K562 (cell line): ENCODE measurements around the gene TLE4. TPM values are rescaled to one million over a fixed set of nuclear protein-coding genes. Genes with fewer than 3 reads are reported as not detected.

Source experiments
- ATAC-seq: fragments of 200-7000 bp; cut with Tn5 transposase; 3 replicates; pipeline ENCODE4 v1.9.1; 2020; ENCODE audit warnings: moderate library complexity
- BruUV-seq: library from RNA; stranded (reverse); fragments of 400-500 nt; replicated peaks from 2 replicates; lab custom pipeline; 2021; lab: Mats Ljungman, UMichigan
- CTCF ChIA-PET: fragments of 300-600 bp; formaldehyde crosslinking; extraction: SDS; loops from one replicate; lab custom pipeline; 2021; ENCODE audit warnings: low intra/inter-chr PET ratio; lab: Yijun Ruan, JAX
- POLR2A ChIA-PET: fragments of 300-600, 350-650 bp; sonication (Branson Sonifier 250); formaldehyde crosslinking; extraction: SDS; loops from one replicate; lab custom pipeline; 2021; ENCODE audit warnings: antibody characterized with exemption, inconsistent platforms; lab: Yijun Ruan, JAX
- DNase-seq, 4 experiments: peaks; one replicate each; pipeline versions ENCODE4 v3.0.0 to v3.0.0-alpha.2; 2011 to 2018; ENCODE audit warnings: low spot score in 3 of 4, mixed read lengths in 3 of 4; ENCODE audit errors: extremely low read depth in 1 of 4
- FAIRE-seq: peaks from 2 replicates; lab custom pipeline; 2011; peaks lifted over from hg19 to GRCh38; lab: Jason Lieb, UNC
- H2AFZ ChIP-seq: 2 replicates; pipeline ENCODE4 v1.6.0; 2011; ENCODE audit warnings: low read depth, low read length, control low read depth, inconsistent platforms
- H3K27ac ChIP-seq: fragments of 200-600 bp; 3 replicates; pipeline ENCODE4 v1.8.0; 2011; ENCODE audit warnings: low read depth, mild to moderate bottlenecking, control low read depth, inconsistent platforms, low read length, moderate library complexity, mixed read lengths; ENCODE audit errors: extremely low read depth
- H3K27me3 ChIP-seq, 2 experiments: fragments of 300-600 bp in 1 of 2; 2 replicates in 1 of 2; 3 replicates in 1 of 2; pipeline versions ENCODE4 v1.6.0 to v1.8.0; 2011; ENCODE audit warnings: inconsistent platforms in 2 of 2, low read length in 2 of 2, mild to moderate bottlenecking in 1 of 2, mixed read lengths in 1 of 2, moderate library complexity in 1 of 2; ENCODE audit not compliant: control insufficient read depth in 2 of 2, insufficient read depth in 2 of 2
- H3K36me3 ChIP-seq: fragments of 300-600 bp; 3 replicates; pipeline ENCODE4 v1.8.0; 2011; ENCODE audit warnings: mild to moderate bottlenecking, low read length, inconsistent platforms; ENCODE audit not compliant: control insufficient read depth, insufficient read depth
- H3K4me1 ChIP-seq, 2 experiments: fragments of 200-600 bp in 1 of 2; replicated peaks in 1 of 2; 2 replicates in 1 of 2; 3 replicates in 1 of 2; pipeline versions ENCODE4 v1.5.1 to v1.8.0; 2011; ENCODE audit warnings: inconsistent platforms in 2 of 2, low read length in 2 of 2, mild to moderate bottlenecking in 1 of 2, mixed read lengths in 1 of 2, moderate library complexity in 1 of 2; ENCODE audit not compliant: control insufficient read depth in 2 of 2, insufficient read depth in 2 of 2
- H3K4me2 ChIP-seq: 2 replicates; pipeline ENCODE4 v1.6.1; 2011; ENCODE audit warnings: low read length, control low read depth, inconsistent platforms, mixed read lengths; ENCODE audit not compliant: insufficient read depth
- H3K4me3 ChIP-seq: fragments of 200-600 bp; sonication (generic), shearing (Covaris generic); 2 replicates; pipeline ENCODE4 v1.5.1; 2016; ENCODE audit warnings: control low read depth, inconsistent platforms
- H3K79me2 ChIP-seq: fragments of 200-600 bp; 3 replicates; pipeline ENCODE4 v1.8.0; 2011; ENCODE audit warnings: low read length, inconsistent platforms; ENCODE audit not compliant: control insufficient read depth, insufficient read depth
- H3K9ac ChIP-seq, 2 experiments: 2 replicates each; pipeline versions ENCODE4 v1.6.0 to v1.6.1; 2011; ENCODE audit warnings: low read depth in 2 of 2, low read length in 2 of 2, control low read depth in 1 of 2, inconsistent platforms in 1 of 2, mild to moderate bottlenecking in 1 of 2, mixed read lengths in 1 of 2; ENCODE audit not compliant: insufficient read depth in 1 of 2
- H3K9me1 ChIP-seq: one replicate; pipeline ENCODE4 v1.6.0; 2011; ENCODE audit warnings: inconsistent platforms, mild to moderate bottlenecking, low read length, moderate library complexity; ENCODE audit not compliant: control insufficient read depth, insufficient read depth
- H3K9me3 ChIP-seq: replicated peaks from 2 replicates; pipeline ENCODE4 v1.5.1; 2011; ENCODE audit warnings: low read depth, low read length, inconsistent platforms; ENCODE audit not compliant: control insufficient read depth, insufficient read depth
- H4K20me1 ChIP-seq: replicated peaks from 2 replicates; pipeline ENCODE4 v1.6.1; 2011; ENCODE audit warnings: low read length, inconsistent platforms, mixed read lengths; ENCODE audit not compliant: control insufficient read depth, insufficient read depth
- GATAD2A ChIP-seq: fragments of 450-650 bp; IDR thresholded peaks from 2 replicates; pipeline ENCODE4 v1.6.1; 2017
- ILF3 ChIP-seq: fragments of 450-650 bp; IDR thresholded peaks from 2 replicates; pipeline ENCODE4 v1.6.1; 2018; ENCODE audit warnings: antibody characterized with exemption, mild to moderate bottlenecking, moderate library complexity, borderline replicate concordance
- SIN3B ChIP-seq: fragments of 450-650 bp; IDR thresholded peaks from 2 replicates; pipeline ENCODE4 v1.6.1; 2017; ENCODE audit warnings: low read depth, mild to moderate bottlenecking, moderate library complexity
- TAF1 ChIP-seq: IDR thresholded peaks from 2 replicates; pipeline ENCODE4 v1.6.1; 2011; ENCODE audit warnings: mild to moderate bottlenecking, low read length, moderate library complexity; ENCODE audit not compliant: insufficient read depth, control insufficient read depth, severe bottlenecking; ENCODE audit errors: extremely low read depth
- WGBS: fragments of 100-300 bp; shearing (Covaris generic); methylation state at CpG from one replicate; pipeline ENCODE4 v1.1.6; 2016; ENCODE audit warnings: low coverage, mixed read lengths; ENCODE audit not compliant: insufficient coverage; ENCODE audit errors: missing lambda C conversion rate; 5-methylcytosine and 5-hydroxymethylcytosine counted together
- in situ Hi-C: fragments of 300-500 bp; cut with MboI; formaldehyde crosslinking; loops from 4 replicates; pipeline ENCODE4 v1.15.0; 2018; ENCODE audit warnings: inconsistent platforms, mixed read lengths
- intact Hi-C: fragments of 100-400 bp; cut with micrococcal nuclease; formaldehyde crosslinking; loops from 2 replicates; pipeline ENCODE4 v1.14.2; 2022
- polyA plus RNA-seq, 8 experiments: library from polyadenylated mRNA; depleted of rRNA in 4 of 8; stranded (reverse) in 5 of 8; unstranded in 3 of 8; fragments of >200 nt; fragmentation: Nextera tagmentation in 2 of 8; fragmentation: Illumina TruSeq in 1 of 8; extraction: Ambion mirVana in 2 of 8; extraction: Trizol in 1 of 8; gene quantifications; 2 replicates each; pipeline versions ENCODE4 v1.2.1 to v1.2.3, GENCODE V29; 2011 to 2014; ENCODE audit warnings: inconsistent platforms in 1 of 8, missing spikeins in 1 of 8
- total RNA-seq, 7 experiments: library from RNA; depleted of rRNA in 6 of 7; stranded (reverse); fragments of >200 nt in 6 of 7; fragmentation: Illumina TruSeq in 2 of 7; extraction: Trizol in 2 of 7; gene quantifications; 2 replicates each; pipeline versions ENCODE4 v1.2.1 to v1.2.3, GENCODE V29; 2011 to 2021; ENCODE audit warnings: low replicate concordance in 1 of 7
- TF ChIP-seq, protein P1 (sequence below): fragments of 250-450 bp; sonication (Bioruptor Pico); IDR thresholded peaks from 2 replicates; pipeline ENCODE4 v1.5.0; 2022; ENCODE audit warnings: mild to moderate bottlenecking
- TF ChIP-seq, protein P2 (sequence below), 2 experiments: fragments of 450-650 bp in 1 of 2; sonication (generic) in 1 of 2; formaldehyde crosslinking; conservative IDR thresholded peaks; 2 replicates each; pipeline versions ENCODE4 v1.4.0 to v1.8.1; 2020 to 2022; ENCODE audit warnings: mild to moderate bottlenecking in 1 of 2, missing genetic modification reagents in 1 of 2
- TF ChIP-seq, protein P3 (sequence below): fragments of 250-450 bp; sonication (Bioruptor Pico); IDR thresholded peaks from 2 replicates; pipeline ENCODE4 v1.8.0; 2021; ENCODE audit warnings: mild to moderate bottlenecking, moderate library complexity

Gene TLE4
- total and polyA plus RNA-seq, 9 of the 15 experiments (the other 6 are each of a cell fraction or from before 2014, with no cell fraction given) = 1.1 to 8.8 (median 5.7) TPM

DNA sequence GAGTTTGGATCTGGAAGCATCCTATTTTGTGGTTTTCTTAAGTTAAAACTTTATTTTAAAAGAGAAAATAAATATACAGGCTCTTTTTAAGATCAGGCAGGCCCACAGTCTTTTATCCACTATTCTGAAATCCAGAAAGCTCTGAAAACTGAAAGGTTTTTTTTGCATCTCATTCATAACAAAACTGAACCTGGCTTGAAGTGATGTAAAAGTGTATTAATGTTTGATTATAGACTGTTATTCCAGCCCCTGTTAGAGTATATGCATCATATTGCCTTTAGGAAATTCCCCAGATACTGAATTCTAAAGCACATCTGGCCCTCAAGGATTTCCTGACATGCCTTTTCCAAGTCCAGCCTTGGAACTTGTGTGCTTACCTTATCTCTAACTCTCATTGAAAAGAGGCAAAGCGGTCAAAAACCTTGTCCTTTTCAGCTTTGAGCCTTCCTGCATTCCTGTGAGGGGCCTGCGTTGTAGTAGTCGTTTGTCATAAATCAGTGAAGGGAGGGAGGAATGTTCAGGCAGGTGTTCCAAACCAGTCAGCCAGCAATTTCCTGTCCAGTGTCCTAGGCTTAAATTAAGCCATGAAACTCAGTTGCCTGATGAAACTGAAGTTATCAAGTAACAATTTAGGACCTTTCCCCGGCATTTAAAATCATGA, 110.4 kb downstream of the TLE4 start (continued):
- TF ChIP-seq, protein P1, sequence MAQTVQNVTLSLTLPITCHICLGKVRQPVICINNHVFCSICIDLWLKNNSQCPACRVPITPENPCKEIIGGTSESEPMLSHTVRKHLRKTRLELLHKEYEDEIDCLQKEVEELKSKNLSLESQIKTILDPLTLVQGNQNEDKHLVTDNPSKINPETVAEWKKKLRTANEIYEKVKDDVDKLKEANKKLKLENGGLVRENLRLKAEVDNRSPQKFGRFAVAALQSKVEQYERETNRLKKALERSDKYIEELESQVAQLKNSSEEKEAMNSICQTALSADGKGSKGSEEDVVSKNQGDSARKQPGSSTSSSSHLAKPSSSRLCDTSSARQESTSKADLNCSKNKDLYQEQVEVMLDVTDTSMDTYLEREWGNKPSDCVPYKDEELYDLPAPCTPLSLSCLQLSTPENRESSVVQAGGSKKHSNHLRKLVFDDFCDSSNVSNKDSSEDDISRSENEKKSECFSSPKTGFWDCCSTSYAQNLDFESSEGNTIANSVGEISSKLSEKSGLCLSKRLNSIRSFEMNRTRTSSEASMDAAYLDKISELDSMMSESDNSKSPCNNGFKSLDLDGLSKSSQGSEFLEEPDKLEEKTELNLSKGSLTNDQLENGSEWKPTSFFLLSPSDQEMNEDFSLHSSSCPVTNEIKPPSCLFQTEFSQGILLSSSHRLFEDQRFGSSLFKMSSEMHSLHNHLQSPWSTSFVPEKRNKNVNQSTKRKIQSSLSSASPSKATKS (CRISPR knock-in tag) = no peak
- no peak for TF ChIP-seq TAF1

DNA sequence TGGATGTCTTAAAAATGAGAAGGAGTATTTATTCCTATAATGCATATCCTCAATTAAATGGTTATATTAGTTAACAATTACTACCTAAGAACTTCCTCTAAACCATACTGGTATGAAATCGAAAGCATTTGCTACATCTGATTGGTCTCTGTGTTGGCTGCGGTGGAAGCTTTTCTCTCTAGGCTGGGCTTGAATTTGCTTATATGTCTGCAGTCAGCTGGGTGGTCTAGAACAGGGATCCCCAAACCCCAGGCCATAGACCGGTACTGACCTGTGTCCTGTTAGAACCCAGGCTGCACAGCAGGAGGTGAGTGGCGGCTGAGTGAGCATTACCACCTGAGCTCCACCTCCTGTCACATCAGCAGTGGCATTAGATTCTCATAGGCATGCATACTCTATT, 112.3 kb downstream of the TLE4 start:
- ChIA-PET CTCF (no interaction called here), POLR2A (no interaction called here)
- no peak for ATAC-seq
- no peak overlapping the region for H3K4me3 ChIP-seq
- no peaks in the 10 kb centered on the region for H3K4me1 ChIP-seq
- no peak for DNase-seq
- H3K4me2 ChIP-seq = no peak overlapping the region
- 31% methylated on average over 4 of the region's 4 CpGs for WGBS
- H3K9me1 ChIP-seq = no peaks in the 10 kb centered on the region
- H3K79me2 ChIP-seq = no peaks in the 10 kb centered on the region
- TF ChIP-seq, protein P2, sequence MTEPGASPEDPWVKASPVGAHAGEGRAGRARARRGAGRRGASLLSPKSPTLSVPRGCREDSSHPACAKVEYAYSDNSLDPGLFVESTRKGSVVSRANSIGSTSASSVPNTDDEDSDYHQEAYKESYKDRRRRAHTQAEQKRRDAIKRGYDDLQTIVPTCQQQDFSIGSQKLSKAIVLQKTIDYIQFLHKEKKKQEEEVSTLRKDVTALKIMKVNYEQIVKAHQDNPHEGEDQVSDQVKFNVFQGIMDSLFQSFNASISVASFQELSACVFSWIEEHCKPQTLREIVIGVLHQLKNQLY (CRISPR knock-in tag; conservative IDR thresholded peaks at IDR 0.05) = no peak
- TF ChIP-seq ILF3 (no peak), GATAD2A (no peak), SIN3B (no peak)
- TF ChIP-seq, protein P3, sequence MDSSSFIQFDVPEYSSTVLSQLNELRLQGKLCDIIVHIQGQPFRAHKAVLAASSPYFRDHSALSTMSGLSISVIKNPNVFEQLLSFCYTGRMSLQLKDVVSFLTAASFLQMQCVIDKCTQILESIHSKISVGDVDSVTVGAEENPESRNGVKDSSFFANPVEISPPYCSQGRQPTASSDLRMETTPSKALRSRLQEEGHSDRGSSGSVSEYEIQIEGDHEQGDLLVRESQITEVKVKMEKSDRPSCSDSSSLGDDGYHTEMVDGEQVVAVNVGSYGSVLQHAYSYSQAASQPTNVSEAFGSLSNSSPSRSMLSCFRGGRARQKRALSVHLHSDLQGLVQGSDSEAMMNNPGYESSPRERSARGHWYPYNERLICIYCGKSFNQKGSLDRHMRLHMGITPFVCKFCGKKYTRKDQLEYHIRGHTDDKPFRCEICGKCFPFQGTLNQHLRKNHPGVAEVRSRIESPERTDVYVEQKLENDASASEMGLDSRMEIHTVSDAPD = no peak
- no peak for FAIRE-seq
- no TSS peak for BruUV-seq
- intact Hi-C loops = no loop called here
- no peak overlapping the region for H3K27ac ChIP-seq
- in situ Hi-C loops = no loop called here
- H2AFZ ChIP-seq = no peak overlapping the region
- no peak overlapping the region for H3K9ac ChIP-seq
- no peaks in the 10 kb centered on the region for H4K20me1 ChIP-seq
- no peaks in the 10 kb centered on the region for H3K27me3 ChIP-seq
- H3K9me3 ChIP-seq = no peaks in the 10 kb centered on the region
- no peaks in the 10 kb centered on the region for H3K36me3 ChIP-seq
